ENCODE results near the gene LNX1.

The LNX1 gene

GRCh38 chr4:53601251-53601764, 10.0 kb upstream of the LNX1 start:
- DNase-seq (ENCODE audit: extremely low read depth, low read depth): no peak
- TF ChIP-seq CTCF (IDR thresholded peaks at IDR 0.05; ENCODE audit: low read depth, low read length): no peak; the same call in 1 of the 2 replicates

GRCh38 chr4:53599632-53600031, 8.3 kb upstream of the LNX1 start:
- DNase-seq (ENCODE audit: extremely low read depth, low read depth): no peak
- TF ChIP-seq CTCF (IDR thresholded peaks at IDR 0.05; ENCODE audit: low read depth, low read length): no peak

- no peak for TF ChIP-seq CTCF (IDR thresholded peaks at IDR 0.05; ENCODE audit: low read depth, low read length)
- no peak for DNase-seq (ENCODE audit: extremely low read depth, low read depth)
These were observed 7.6 kb upstream of the LNX1 start for GRCh38 chr4:53598901-53599300.

GRCh38 chr4:53598483-53598882, 7.2 kb upstream of the LNX1 start:
- no peak for DNase-seq (ENCODE audit: extremely low read depth, low read depth)
- no peak for TF ChIP-seq CTCF (IDR thresholded peaks at IDR 0.05; ENCODE audit: low read depth, low read length)

GRCh38 chr4:53596901-53597300, 5.6 kb upstream of the LNX1 start:
- no peak for TF ChIP-seq CTCF (IDR thresholded peaks at IDR 0.05; ENCODE audit: low read depth, low read length)
- DNase-seq (ENCODE audit: extremely low read depth, low read depth): no peak

GRCh38 chr4:53595834-53596233, 4.5 kb upstream of the LNX1 start:
- no peak for TF ChIP-seq CTCF (IDR thresholded peaks at IDR 0.05; ENCODE audit: low read depth, low read length)
- DNase-seq (ENCODE audit: extremely low read depth, low read depth): no peak

- DNase-seq (ENCODE audit: extremely low read depth, low read depth): no peak
- no peak for TF ChIP-seq CTCF (IDR thresholded peaks at IDR 0.05; ENCODE audit: low read depth, low read length)
These were observed 3.9 kb upstream of the LNX1 start for GRCh38 chr4:53595204-53595603.

All from AG09319 (cell line).